Mesothelial cell of epicardium (in vitro differentiated cells): ENCODE data around the gene HOXA4. TPM values are rescaled to one million over a fixed set of nuclear protein-coding genes. Genes with fewer than 3 reads are reported as not detected.

Experiments
- DNase-seq, 2 experiments: peaks; one replicate each; pipeline ENCODE4 v3.0.0; 2021; ENCODE audit warnings: low spot score in 2 of 2; ENCODE audit not compliant: unreplicated experiment in 2 of 2
- H3K27ac Mint-ChIP-seq: 2 replicates; pipeline ENCODE4 v1.8.0; 2021; ENCODE audit warnings: mixed read lengths
- H3K27me3 Mint-ChIP-seq: 2 replicates; pipeline ENCODE4 v1.8.0; 2021; ENCODE audit warnings: low read depth, mixed read lengths
- H3K36me3 Mint-ChIP-seq: 2 replicates; pipeline ENCODE4 v1.8.0; 2021; ENCODE audit warnings: mixed read lengths
- H3K4me1 Mint-ChIP-seq: 2 replicates; pipeline ENCODE4 v1.8.0; 2021; ENCODE audit warnings: mixed read lengths
- H3K4me3 Mint-ChIP-seq: 2 replicates; pipeline ENCODE4 v1.8.0; 2021; ENCODE audit warnings: mild to moderate bottlenecking, moderate library complexity, mixed read lengths
- H3K9me3 Mint-ChIP-seq: 2 replicates; pipeline ENCODE4 v1.8.0; 2021; ENCODE audit warnings: mixed read lengths
- CTCF ChIP-seq: fragments of 200-600 bp; sonication (generic); IDR thresholded peaks from one replicate; pipeline ENCODE4 v1.5.0; 2021; ENCODE audit warnings: antibody characterized with exemption; ENCODE audit not compliant: unreplicated experiment
- total RNA-seq: library from RNA; stranded (reverse); gene quantifications from 3 replicates; pipeline ENCODE4 v1.2.1, GENCODE V29; 2021

Gene HOXA4
- total RNA-seq, 1 donor from 2014 or later = 55.9 TPM

- no peak for TF ChIP-seq CTCF
- Mint-ChIP-seq H3K36me3 (peaks cover 21% of the 10 kb centered on the region), H3K9me3 (no peaks in the 10 kb centered on the region), H3K27ac (peak overlapping the region; percentile 100), H3K4me3 (peak overlapping the region; percentile 88), H3K27me3 (no peaks in the 10 kb centered on the region), H3K4me1 (peaks cover 57% of the 10 kb centered on the region)
- peak in 1 of 2 experiments; percentile 42 for DNase-seq
Observed at GRCh38 chr7:27116031-27116961, 14.3 kb downstream of the HOXA4 start.

- H3K36me3 Mint-ChIP-seq = peaks cover 21% of the 10 kb centered on the region
- H3K27me3 Mint-ChIP-seq = no peaks in the 10 kb centered on the region
- no peak for TF ChIP-seq CTCF
- DNase-seq = peak in 1 of 2 experiments; percentile 66
- no peaks in the 10 kb centered on the region for H3K9me3 Mint-ChIP-seq
- peak overlapping the region; percentile 100 for H3K27ac Mint-ChIP-seq
- peak overlapping the region; percentile 88 for H3K4me3 Mint-ChIP-seq
- H3K4me1 Mint-ChIP-seq = peaks cover 55% of the 10 kb centered on the region
Observed at GRCh38 chr7:27115221-27116026, 15.1 kb downstream of the HOXA4 start.

DNA sequence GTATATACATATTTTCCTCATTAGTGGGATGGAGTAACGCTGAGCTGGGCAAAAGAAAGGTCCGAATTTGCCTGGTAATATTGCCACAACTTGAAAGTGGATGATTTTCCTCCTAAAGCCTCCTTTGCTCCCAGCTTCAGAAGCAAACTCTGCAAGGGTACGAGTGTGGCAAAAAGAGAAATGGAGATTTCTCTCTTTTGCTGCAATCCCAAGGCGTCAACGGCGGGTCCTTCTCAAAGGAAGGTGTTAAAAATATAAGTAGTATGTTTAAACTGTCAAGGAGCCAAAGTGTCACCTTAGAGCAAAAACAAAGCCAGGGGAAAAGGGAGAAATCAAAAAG lies 15.7 kb downstream of the HOXA4 start:
- no peak for TF ChIP-seq CTCF
- Mint-ChIP-seq H3K4me3 (peak overlapping the region; percentile 88), H3K9me3 (no peaks in the 10 kb centered on the region), H3K27ac (peak overlapping the region; percentile 100), H3K27me3 (no peaks in the 10 kb centered on the region), H3K4me1 (peaks cover 54% of the 10 kb centered on the region), H3K36me3 (peaks cover 21% of the 10 kb centered on the region)
- DNase-seq = no peak

GRCh38 chr7:27113991-27114769 lies 16.4 kb downstream of the HOXA4 start:
- peak; percentile 79 to 83 for DNase-seq
- Mint-ChIP-seq H3K27ac (peak overlapping the region; percentile 100), H3K27me3 (no peaks in the 10 kb centered on the region), H3K4me1 (peaks cover 54% of the 10 kb centered on the region), H3K9me3 (no peaks in the 10 kb centered on the region), H3K36me3 (peaks cover 17% of the 10 kb centered on the region), H3K4me3 (peak overlapping the region; percentile 88)
- TF ChIP-seq CTCF = no peak
